PFSK-1 (cell line): ENCODE measurements around the gene ANK2.

ENCODE experiments used
- FOXP2 ChIP-seq: optimal IDR thresholded peaks from 2 replicates; pipeline ENCODE3; 2011; ENCODE audit warnings: borderline replicate concordance, control low read depth, inconsistent platforms; ENCODE audit not compliant: insufficient read depth; ENCODE audit errors: extremely low read length, extremely low read depth
- POLR2AphosphoS5 ChIP-seq: IDR thresholded peaks from 2 replicates; pipeline ENCODE4 v1.6.1; 2012; ENCODE audit warnings: low read depth, mild to moderate bottlenecking, control low read depth, low read length, moderate library complexity
- REST ChIP-seq, 2 experiments: IDR thresholded peaks; 2 replicates each; pipeline versions ENCODE4 v1.6.1 to v1.8.0; 2011 to 2012; ENCODE audit warnings: low read depth in 2 of 2, low read length in 2 of 2, control low read depth in 1 of 2, inconsistent platforms in 1 of 2, mild to moderate bottlenecking in 1 of 2, moderate library complexity in 1 of 2; ENCODE audit not compliant: insufficient read depth in 1 of 2
- SIN3A ChIP-seq: IDR thresholded peaks from 2 replicates; pipeline ENCODE4 v1.6.1; 2012; ENCODE audit warnings: mild to moderate bottlenecking, low read length, moderate library complexity, borderline replicate concordance; ENCODE audit not compliant: insufficient read depth
- TAF1 ChIP-seq: IDR thresholded peaks from 2 replicates; pipeline ENCODE4 v1.6.1; 2012; ENCODE audit warnings: low read length, control low read depth, borderline replicate concordance; ENCODE audit not compliant: insufficient read depth

ANK2 gene

DNA sequence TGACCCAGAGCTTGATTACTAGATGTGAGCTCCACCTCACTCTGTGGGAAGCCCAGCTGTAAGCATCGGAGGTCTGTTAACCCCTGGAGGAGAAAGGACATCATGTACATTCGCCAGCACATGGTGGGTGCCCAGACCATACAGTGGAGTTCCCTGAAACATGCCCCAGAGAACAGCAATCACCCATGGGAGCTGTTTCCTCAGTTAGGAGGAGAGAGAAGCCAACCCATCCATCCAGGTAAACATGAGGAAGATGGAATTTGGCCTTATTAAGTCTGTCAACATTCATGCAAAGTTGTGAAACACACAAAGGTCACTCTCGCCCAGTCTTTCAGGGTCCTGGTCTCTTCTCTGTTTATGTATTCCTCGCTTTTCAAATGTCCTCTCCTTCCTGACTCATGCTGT is 354.7 kb downstream of the ANK2 start:
- TF ChIP-seq SIN3A (no peak), TAF1 (no peak), POLR2AphosphoS5 (no peak), REST (IDR thresholded peaks at IDR 0.05; ENCODE audit: insufficient read depth in 1 of 2, low read depth in 2 of 2, low read length in 2 of 2) (no peak), FOXP2 (no peak)

GRCh38 chr4:113404841-113405240 is 355.4 kb downstream of the ANK2 start:
- TF ChIP-seq TAF1 (no peak), SIN3A (no peak)

- no peak for TF ChIP-seq REST (IDR thresholded peaks at IDR 0.05; ENCODE audit: insufficient read depth in 1 of 2, low read depth in 2 of 2, low read length in 2 of 2)
- no peak for TF ChIP-seq POLR2AphosphoS5
- no peak for TF ChIP-seq FOXP2
- no peak for TF ChIP-seq TAF1
- no peak for TF ChIP-seq SIN3A
These were observed 356.6 kb downstream of the ANK2 start for GRCh38 chr4:113405874-113406722.

DNA sequence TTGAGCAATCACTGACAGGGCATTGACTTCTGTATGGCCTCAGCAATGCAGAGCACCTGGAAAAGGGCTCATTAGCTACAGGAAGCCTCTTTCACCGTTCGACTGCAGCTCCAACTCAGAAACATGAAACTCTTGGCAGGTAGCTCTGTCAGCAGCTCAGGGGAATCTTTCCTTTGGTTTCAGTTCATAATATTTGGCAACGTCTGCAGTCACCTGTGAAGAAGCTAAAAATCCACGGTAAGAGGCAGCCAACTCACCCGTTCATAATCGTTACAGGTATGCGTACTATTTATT is 357.2 kb downstream of the ANK2 start:
- no peak for TF ChIP-seq TAF1

GRCh38 chr4:113407409-113407808 is 358.0 kb downstream of the ANK2 start:
- TF ChIP-seq TAF1, result no peak
- TF ChIP-seq REST (IDR thresholded peaks at IDR 0.05; ENCODE audit: insufficient read depth in 1 of 2, low read depth in 2 of 2, low read length in 2 of 2), result no peak
- TF ChIP-seq SIN3A, result no peak
- TF ChIP-seq FOXP2, result no peak
- TF ChIP-seq POLR2AphosphoS5, result no peak

DNA sequence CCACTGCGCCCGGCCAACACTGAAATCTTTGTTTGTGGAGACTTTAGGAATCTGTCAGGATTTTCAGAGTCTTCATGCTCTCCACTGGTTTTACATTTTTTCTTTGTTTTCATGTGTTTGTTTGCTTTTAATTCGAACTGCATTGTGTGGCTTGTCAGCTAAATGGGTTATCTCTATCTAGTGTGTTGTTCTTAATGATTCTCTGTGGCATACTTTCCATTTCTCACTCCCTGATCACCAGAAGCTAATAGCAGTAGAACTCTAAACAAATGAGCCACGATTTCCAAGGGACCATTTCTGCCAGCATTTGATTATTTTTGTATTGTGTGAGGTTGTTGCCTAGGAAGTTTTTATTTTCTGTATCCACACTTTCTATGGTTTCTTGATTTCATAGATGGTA is 359.7 kb downstream of the ANK2 start:
- TF ChIP-seq POLR2AphosphoS5, result no peak
- no peak for TF ChIP-seq REST (IDR thresholded peaks at IDR 0.05; ENCODE audit: insufficient read depth in 1 of 2, low read depth in 2 of 2, low read length in 2 of 2)
- no peak for TF ChIP-seq FOXP2
- no peak for TF ChIP-seq TAF1
- no peak for TF ChIP-seq SIN3A
